NCI-H1105 (cell line): ENCODE results near the gene CLBA1.

Experiments used
- DNase-seq: peaks from one replicate; lab custom pipeline; 2025; lab: John Stamatoyannopoulos, UW

CLBA1 gene

GRCh38 chr14:104968541-104969401, 16.8 kb upstream of the CLBA1 start:
- no peak for DNase-seq

- no peak for DNase-seq
Measured at GRCh38 chr14:104969741-104970230, 15.8 kb upstream of the CLBA1 start.

GRCh38 chr14:104970231-104971068, 15.1 kb upstream of the CLBA1 start:
- DNase-seq: no peak

GRCh38 chr14:104971447-104972240, 13.9 kb upstream of the CLBA1 start:
- DNase-seq: no peak

GRCh38 chr14:104972301-104973134, 13.1 kb upstream of the CLBA1 start:
- no peak for DNase-seq

GRCh38 chr14:104973135-104973384, 12.5 kb upstream of the CLBA1 start:
- no peak for DNase-seq

GRCh38 chr14:104973385-104974145, 12.0 kb upstream of the CLBA1 start:
- DNase-seq: no peak

- no peak for DNase-seq
Measured at GRCh38 chr14:104974146-104974541, 11.4 kb upstream of the CLBA1 start.

- no peak for DNase-seq
Measured at GRCh38 chr14:104974665-104975390, 10.8 kb upstream of the CLBA1 start.

GRCh38 chr14:104975481-104976197, 9.9 kb upstream of the CLBA1 start:
- no peak for DNase-seq

GRCh38 chr14:104976198-104977007, 9.2 kb upstream of the CLBA1 start:
- DNase-seq: peak; percentile 86

GRCh38 chr14:104977008-104977680, 8.4 kb upstream of the CLBA1 start:
- DNase-seq: no peak

GRCh38 chr14:104977681-104978653, 7.6 kb upstream of the CLBA1 start, which contains the start of gene AHNAK2:
Gene AHNAK2 (minus strand): TSS chr14:104978374. CDS start chr14:104978237, 137 bp downstream.
- peak; percentile 76 for DNase-seq

- no peak for DNase-seq
Measured at GRCh38 chr14:104978746-104979691, 6.6 kb upstream of the CLBA1 start.
